Brain microvascular endothelial cell (primary cell): ENCODE results near the gene NPBWR2.

Experiments used
- DNase-seq: peaks from one replicate; pipeline ENCODE4 v3.0.0-alpha.2; 2020
- H3K27ac ChIP-seq: fragments of 250-450 bp; sonication (Bioruptor Pico); 2 replicates; pipeline ENCODE4 v1.5.1; 2020; ENCODE audit warnings: mild to moderate bottlenecking, moderate library complexity
- H3K27me3 ChIP-seq: fragments of 250-450 bp; sonication (Bioruptor Pico); replicated peaks from 2 replicates; pipeline ENCODE4 v1.5.1; 2020; ENCODE audit warnings: mild to moderate bottlenecking
- H3K36me3 ChIP-seq: fragments of 250-450 bp; sonication (Bioruptor Pico); replicated peaks from 2 replicates; pipeline ENCODE4 v1.5.1; 2020; ENCODE audit warnings: mild to moderate bottlenecking
- H3K4me3 ChIP-seq: 2 replicates; pipeline ENCODE4 v1.5.1; 2011; ENCODE audit warnings: low read depth, mild to moderate bottlenecking, control low read depth, low read length, moderate library complexity
- in situ Hi-C: cut with HindIII; loops from 2 replicates; pipeline ENCODE4 v1.10.0; 2017; ENCODE audit warnings: low sequenced_read_pairs, low pct_ligation_motif_present
- TF ChIP-seq, protein P1 (sequence below): IDR thresholded peaks from 2 replicates; pipeline ENCODE4 v1.5.1; 2011; ENCODE audit warnings: low read depth, mild to moderate bottlenecking, moderate library complexity, low read length, control low read depth, inconsistent platforms; ENCODE audit errors: missing control alignments

NPBWR2 gene

DNA sequence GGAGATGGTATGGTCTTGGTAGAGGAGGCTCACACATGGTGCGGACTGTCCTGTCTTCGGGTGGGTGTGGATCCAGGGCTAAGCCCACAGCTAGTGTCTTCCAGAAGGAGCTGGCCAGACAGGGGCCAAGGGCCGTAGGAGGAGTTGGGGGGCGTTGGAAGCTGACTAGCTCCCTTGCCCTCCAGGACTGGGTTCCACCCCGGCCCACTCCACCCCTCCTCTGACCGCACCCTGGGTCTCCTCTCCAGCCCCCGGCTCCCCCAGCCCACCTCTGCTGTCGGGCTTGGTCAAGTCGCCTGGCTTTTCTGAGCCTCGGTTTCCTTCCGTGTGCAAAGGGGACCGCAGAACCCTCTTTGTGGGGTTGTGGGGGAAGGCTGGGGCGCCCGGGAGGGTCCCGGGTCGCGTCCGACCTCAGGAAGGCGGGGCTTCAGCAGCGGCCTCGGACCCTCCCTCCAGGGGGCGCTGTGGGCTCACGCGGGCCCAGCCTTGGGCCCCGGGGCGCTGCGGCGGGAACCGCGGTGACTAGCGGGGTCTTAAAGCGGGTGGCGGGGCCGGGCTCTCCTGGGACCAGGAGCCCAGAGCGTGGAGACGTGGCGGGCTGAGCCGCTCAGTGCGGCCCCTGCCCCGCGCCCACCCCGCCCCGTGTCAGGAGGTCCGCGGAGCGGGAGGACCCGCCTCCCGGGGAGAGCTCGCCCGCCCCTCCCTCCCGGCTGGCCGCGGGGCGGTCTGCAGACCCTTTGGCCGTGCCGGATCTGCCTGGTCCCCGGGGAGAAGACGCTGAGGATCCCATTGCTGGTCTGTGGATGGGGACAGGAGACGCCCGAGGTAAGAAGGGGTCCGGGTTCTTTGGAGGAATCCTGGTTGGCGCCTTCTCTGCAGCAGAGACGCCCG lies 5.4 kb downstream of the NPBWR2 start:
- Histone ChIP-seq H3K27ac (no peak overlapping the region), H3K36me3 (no peaks in the 10 kb centered on the region), H3K4me3 (no peak overlapping the region), H3K27me3 (peaks cover 31% of the 10 kb centered on the region)
- DNase-seq = no peak
- TF ChIP-seq, protein P1, sequence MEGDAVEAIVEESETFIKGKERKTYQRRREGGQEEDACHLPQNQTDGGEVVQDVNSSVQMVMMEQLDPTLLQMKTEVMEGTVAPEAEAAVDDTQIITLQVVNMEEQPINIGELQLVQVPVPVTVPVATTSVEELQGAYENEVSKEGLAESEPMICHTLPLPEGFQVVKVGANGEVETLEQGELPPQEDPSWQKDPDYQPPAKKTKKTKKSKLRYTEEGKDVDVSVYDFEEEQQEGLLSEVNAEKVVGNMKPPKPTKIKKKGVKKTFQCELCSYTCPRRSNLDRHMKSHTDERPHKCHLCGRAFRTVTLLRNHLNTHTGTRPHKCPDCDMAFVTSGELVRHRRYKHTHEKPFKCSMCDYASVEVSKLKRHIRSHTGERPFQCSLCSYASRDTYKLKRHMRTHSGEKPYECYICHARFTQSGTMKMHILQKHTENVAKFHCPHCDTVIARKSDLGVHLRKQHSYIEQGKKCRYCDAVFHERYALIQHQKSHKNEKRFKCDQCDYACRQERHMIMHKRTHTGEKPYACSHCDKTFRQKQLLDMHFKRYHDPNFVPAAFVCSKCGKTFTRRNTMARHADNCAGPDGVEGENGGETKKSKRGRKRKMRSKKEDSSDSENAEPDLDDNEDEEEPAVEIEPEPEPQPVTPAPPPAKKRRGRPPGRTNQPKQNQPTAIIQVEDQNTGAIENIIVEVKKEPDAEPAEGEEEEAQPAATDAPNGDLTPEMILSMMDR = peak; percentile 58
- in situ Hi-C loops = no loop called here

DNA sequence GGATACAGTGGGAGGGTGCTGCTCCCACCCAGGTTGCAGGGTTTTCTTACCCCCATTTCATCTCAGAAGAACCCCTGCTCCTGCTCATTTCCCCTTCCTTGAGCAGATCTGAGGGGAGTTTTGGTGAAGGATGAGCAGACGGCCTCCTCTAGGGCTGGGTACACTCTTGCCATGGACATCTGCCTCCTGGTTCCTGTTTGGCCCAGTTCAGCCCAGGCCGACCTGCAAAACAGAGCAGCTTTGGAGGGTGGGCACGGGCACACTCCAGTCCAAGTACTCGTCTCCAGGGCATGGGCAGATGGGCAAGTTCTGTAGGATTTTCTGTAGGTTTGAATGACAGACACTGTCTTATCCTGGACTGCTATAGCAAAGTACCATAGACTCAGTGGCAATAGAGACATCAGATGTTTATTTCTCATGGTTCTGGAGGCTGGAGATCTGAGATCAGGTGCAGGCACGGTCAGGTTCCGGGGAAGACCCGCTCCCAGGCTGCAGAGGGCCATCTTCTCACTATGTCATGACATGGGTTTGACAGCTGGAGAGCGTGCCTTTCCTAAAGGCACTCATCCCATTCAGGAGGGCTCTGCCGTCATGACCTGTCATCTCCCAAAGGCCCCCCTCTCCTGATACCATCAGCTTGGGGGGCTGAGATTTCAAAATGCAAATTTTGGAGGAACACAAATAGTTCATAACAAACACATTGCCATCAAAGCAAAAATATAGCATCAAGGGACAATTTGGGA lies 6.2 kb downstream of the NPBWR2 start:
- Histone ChIP-seq H3K36me3 (no peaks in the 10 kb centered on the region), H3K27me3 (peaks cover 31% of the 10 kb centered on the region), H3K4me3 (no peak overlapping the region), H3K27ac (no peak overlapping the region)
- DNase-seq = no peak
- in situ Hi-C loops = no loop called here
- TF ChIP-seq, protein P1 = no peak

- no peak for DNase-seq
- no peaks in the 10 kb centered on the region for H3K36me3 ChIP-seq
- H3K4me3 ChIP-seq = no peak overlapping the region
- H3K27ac ChIP-seq = no peak overlapping the region
- TF ChIP-seq, protein P1 = no peak
- peaks cover 31% of the 10 kb centered on the region for H3K27me3 ChIP-seq
- in situ Hi-C loops = no loop called here
These were observed 6.8 kb downstream of the NPBWR2 start for GRCh38 chr20:64100566-64100888.

DNA sequence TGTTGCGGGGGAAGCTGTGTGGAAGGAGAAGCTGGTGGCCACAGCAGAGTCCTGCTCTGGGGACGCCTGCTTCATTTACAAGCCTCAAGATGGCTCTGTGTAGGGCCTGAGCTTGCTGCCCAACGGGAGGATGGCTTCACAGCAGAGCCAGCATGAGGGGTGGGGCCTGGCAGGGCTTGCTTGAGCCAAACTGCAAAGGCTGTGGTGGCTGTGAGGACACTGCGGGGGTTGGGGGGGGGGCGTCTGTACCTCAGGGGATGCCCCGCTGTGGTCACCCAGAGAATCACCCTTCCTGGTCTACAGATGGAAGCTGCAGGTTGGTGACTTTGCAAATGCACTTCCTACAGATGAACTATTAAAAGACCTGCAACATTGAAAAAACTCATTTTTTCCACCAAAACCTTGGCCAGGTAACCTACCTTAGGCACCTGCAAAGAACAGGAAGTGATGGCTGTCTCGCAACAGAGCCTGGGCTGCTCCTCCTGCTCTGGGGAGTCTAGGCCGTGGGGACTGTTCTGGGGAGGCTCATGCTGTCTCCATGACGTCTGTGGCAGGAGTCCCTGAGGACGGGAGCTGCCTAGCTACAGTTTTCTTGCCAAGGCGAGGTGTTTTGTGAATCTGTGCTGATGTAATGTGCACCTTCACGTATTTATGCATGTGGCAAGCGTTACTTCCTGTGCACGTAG lies 7.3 kb downstream of the NPBWR2 start:
- no peak overlapping the region for H3K27ac ChIP-seq
- TF ChIP-seq, protein P1 = no peak
- H3K27me3 ChIP-seq = peaks cover 31% of the 10 kb centered on the region
- no peak for DNase-seq
- in situ Hi-C loops = no loop called here
- no peak overlapping the region for H3K4me3 ChIP-seq
- no peaks in the 10 kb centered on the region for H3K36me3 ChIP-seq

GRCh38 chr20:64099086-64099786 lies 8.1 kb downstream of the NPBWR2 start:
- Histone ChIP-seq H3K27ac (no peak overlapping the region), H3K36me3 (no peaks in the 10 kb centered on the region), H3K4me3 (no peak overlapping the region), H3K27me3 (peaks cover 31% of the 10 kb centered on the region)
- in situ Hi-C loops = no loop called here
- TF ChIP-seq, protein P1 = no peak
- no peak for DNase-seq
